GM18526 (cell line): ENCODE measurements around the gene DTNBP1.

Experiments used
- POLR2A ChIP-seq: IDR thresholded peaks from 3 replicates; pipeline ENCODE4 v1.6.1; 2011; ENCODE audit not compliant: insufficient read length; ENCODE audit errors: extremely low read depth

DTNBP1 gene

GRCh38 chr6:15475872-15476271 lies 187.0 kb downstream of the DTNBP1 start:
- TF ChIP-seq POLR2A = no peak

DNA sequence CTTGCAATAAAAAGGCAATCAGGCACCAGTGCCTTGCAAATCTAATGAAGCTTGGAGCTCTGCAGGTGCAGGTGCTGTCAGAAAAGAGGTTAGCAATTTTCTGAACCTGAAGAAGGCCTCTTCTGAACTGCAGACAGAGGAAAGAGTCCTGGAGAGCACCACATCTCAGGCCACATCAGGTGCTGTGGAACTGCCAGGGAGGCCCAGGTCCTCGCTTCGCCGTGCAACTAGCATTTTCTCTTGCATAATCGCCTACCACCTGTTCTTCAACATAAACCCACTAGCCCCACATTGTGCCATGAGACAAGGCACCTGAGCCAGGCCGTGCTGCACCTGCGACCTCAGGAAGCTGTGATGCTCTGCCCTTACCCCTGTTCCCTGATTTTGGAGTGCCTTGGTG lies 187.6 kb downstream of the DTNBP1 start:
- no peak for TF ChIP-seq POLR2A

GRCh38 chr6:15474196-15474595 lies 188.6 kb downstream of the DTNBP1 start:
- no peak for TF ChIP-seq POLR2A

GRCh38 chr6:15473741-15474161 lies 189.1 kb downstream of the DTNBP1 start:
- TF ChIP-seq POLR2A = no peak

DNA sequence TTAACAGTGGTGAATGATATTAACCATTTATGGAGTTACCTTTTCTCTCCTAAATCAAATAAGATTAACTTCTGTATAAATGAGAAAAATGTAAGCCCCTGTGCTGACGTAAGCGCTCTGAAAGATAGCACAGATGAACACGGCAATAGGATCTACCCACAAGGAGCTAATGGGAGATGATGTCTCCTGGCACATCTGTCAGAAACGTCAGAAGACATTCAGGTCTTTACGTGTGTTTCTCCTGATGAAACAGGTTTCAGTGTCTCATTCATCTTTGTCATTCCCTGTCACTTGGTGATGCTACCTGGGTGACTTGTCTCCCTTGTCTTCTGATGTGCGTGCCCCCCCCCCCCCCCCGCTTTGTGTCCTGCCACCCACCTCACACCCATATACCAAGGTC lies 189.7 kb downstream of the DTNBP1 start:
- TF ChIP-seq POLR2A = no peak
